ENCODE data around the gene SLC39A2. TPM values are rescaled to one million over a fixed set of nuclear protein-coding genes. Genes with fewer than 3 reads are reported as not detected.

SLC39A2 gene
- total RNA-seq, 1 donor from 2014 or later, result 2.7 TPM

DNA sequence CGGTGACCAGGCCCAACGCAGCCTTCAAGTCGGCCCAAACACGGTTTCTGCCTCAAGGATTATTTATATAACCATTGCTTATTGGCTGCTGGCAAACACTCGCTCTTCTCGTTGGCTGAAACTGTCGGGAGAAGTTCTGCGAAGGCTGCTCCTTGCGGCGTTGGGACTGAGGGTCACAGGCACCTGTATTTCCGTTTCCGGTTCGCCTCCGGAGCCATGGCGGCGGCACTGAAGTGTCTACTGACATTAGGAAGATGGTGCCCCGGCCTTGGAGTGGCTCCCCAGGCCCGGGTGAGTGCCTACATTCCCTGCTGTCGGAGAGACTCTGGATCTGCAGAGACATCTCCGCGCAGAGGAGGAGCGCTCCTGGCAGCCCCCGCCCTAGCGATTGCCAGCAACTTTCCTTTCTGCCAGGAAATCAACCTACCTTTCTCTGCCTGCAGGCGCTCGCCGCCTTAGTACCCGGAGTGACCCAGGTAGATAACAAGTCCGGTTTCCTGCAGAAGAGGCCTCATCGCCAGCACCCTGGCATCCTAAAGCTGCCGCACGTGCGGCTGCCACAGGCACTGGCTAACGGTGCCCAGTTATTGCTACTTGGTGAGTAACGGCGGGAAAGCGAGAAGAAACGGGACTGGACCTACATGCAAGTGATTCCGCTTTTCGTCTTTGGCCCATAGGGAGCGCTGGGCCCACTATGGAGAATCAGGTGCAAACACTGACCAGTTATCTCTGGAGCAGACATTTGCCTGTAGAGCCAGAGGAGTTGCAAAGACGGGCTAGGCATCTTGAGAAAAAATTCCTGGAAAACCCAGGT is 9.1 kb upstream of the SLC39A2 start, which contains the start of gene METTL17:
Gene METTL17 (plus strand): TSS at position 194 of the 814 bp plus-strand sequence. CDS start 23 bp downstream, at position 217.
- peak; percentile 68 to 84 for DNase-seq (ENCODE audit: low spot score in 2 of 2, unreplicated experiment in 2 of 2)
- H3K27me3 Mint-ChIP-seq (ENCODE audit: low read depth), result no peaks in the 10 kb centered on the region
- peak within 1 kb of the TSS; percentile 93 for H3K4me3 Mint-ChIP-seq
- H3K36me3 Mint-ChIP-seq, result peaks cover 21% of the 10 kb centered on the region
- H3K9me3 Mint-ChIP-seq, result no peaks in the 10 kb centered on the region
- TF ChIP-seq, protein P1, sequence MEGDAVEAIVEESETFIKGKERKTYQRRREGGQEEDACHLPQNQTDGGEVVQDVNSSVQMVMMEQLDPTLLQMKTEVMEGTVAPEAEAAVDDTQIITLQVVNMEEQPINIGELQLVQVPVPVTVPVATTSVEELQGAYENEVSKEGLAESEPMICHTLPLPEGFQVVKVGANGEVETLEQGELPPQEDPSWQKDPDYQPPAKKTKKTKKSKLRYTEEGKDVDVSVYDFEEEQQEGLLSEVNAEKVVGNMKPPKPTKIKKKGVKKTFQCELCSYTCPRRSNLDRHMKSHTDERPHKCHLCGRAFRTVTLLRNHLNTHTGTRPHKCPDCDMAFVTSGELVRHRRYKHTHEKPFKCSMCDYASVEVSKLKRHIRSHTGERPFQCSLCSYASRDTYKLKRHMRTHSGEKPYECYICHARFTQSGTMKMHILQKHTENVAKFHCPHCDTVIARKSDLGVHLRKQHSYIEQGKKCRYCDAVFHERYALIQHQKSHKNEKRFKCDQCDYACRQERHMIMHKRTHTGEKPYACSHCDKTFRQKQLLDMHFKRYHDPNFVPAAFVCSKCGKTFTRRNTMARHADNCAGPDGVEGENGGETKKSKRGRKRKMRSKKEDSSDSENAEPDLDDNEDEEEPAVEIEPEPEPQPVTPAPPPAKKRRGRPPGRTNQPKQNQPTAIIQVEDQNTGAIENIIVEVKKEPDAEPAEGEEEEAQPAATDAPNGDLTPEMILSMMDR (IDR thresholded peaks at IDR 0.05; ENCODE audit: unreplicated experiment), result no peak
- H3K27ac Mint-ChIP-seq, result peak within 1 kb of the TSS; percentile 98
- H3K4me1 Mint-ChIP-seq, result peaks cover 20% of the 10 kb centered on the region

DNA sequence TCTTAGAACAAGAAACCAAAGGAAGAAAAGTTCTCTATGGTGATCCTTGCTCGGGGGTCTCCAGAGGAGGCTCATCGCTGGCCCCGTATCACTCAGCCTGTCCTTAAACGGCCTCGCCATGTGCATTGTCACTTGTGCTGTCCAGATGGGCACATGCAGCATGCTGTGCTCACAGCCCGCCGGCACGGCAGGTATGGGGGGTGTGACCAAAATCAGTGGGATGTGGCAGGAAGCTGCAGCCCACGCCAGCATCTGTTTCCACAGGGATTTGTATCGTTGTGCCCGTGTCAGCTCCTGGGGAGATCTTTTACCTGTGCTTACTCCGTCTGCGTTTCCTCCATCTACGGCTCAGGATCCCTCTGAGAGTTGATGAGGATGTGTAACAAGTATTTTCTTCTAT is 2.6 kb upstream of the SLC39A2 start:
- DNase-seq (ENCODE audit: low spot score in 2 of 2, unreplicated experiment in 2 of 2), result no peak
- Mint-ChIP-seq H3K27me3 (ENCODE audit: low read depth) (no peaks in the 10 kb centered on the region), H3K4me3 (no peak overlapping the region), H3K9me3 (no peaks in the 10 kb centered on the region), H3K36me3 (peaks cover 30% of the 10 kb centered on the region), H3K27ac (peak overlapping the region; percentile 88), H3K4me1 (peaks cover 52% of the 10 kb centered on the region)
- TF ChIP-seq, protein P1 (IDR thresholded peaks at IDR 0.05; ENCODE audit: unreplicated experiment), result no peak

- H3K27me3 Mint-ChIP-seq (ENCODE audit: low read depth), result no peaks in the 10 kb centered on the region
- peaks cover 27% of the 10 kb centered on the region for H3K36me3 Mint-ChIP-seq
- H3K27ac Mint-ChIP-seq, result peak overlapping the region; percentile 95
- DNase-seq (ENCODE audit: low spot score in 2 of 2, unreplicated experiment in 2 of 2), result no peak
- TF ChIP-seq, protein P1 (IDR thresholded peaks at IDR 0.05; ENCODE audit: unreplicated experiment), result no peak
- H3K4me1 Mint-ChIP-seq, result peaks cover 54% of the 10 kb centered on the region
- peak overlapping the region; percentile 61 for H3K4me3 Mint-ChIP-seq
- no peaks in the 10 kb centered on the region for H3K9me3 Mint-ChIP-seq
Observed at GRCh38 chr14:20997115-20997514, 2.0 kb upstream of the SLC39A2 start.

- Mint-ChIP-seq H3K4me1 (peaks cover 58% of the 10 kb centered on the region), H3K9me3 (no peaks in the 10 kb centered on the region), H3K36me3 (peaks cover 27% of the 10 kb centered on the region), H3K27ac (peak overlapping the region; percentile 95), H3K4me3 (peak overlapping the region; percentile 61), H3K27me3 (ENCODE audit: low read depth) (no peaks in the 10 kb centered on the region)
- TF ChIP-seq, protein P1 (IDR thresholded peaks at IDR 0.05; ENCODE audit: unreplicated experiment), result no peak
- DNase-seq (ENCODE audit: low spot score in 2 of 2, unreplicated experiment in 2 of 2), result no peak
Observed at GRCh38 chr14:20997564-20997963, 1.5 kb upstream of the SLC39A2 start.

GRCh38 chr14:20998139-20998538 is 954 bp upstream of the SLC39A2 start:
- H3K36me3 Mint-ChIP-seq, result peaks cover 25% of the 10 kb centered on the region
- peak overlapping the region; percentile 61 for H3K4me3 Mint-ChIP-seq
- H3K9me3 Mint-ChIP-seq, result no peaks in the 10 kb centered on the region
- TF ChIP-seq, protein P1 (IDR thresholded peaks at IDR 0.05; ENCODE audit: unreplicated experiment), result no peak
- no peak for DNase-seq (ENCODE audit: low spot score in 2 of 2, unreplicated experiment in 2 of 2)
- H3K27me3 Mint-ChIP-seq (ENCODE audit: low read depth), result no peaks in the 10 kb centered on the region
- H3K4me1 Mint-ChIP-seq, result peaks cover 64% of the 10 kb centered on the region
- peak overlapping the region; percentile 95 for H3K27ac Mint-ChIP-seq

Measured in mesothelial cell of epicardium (in vitro differentiated cells).